LHCN-M2 (cell line): ENCODE data around the gene CCDC30. TPM values are rescaled to one million over a fixed set of nuclear protein-coding genes. Genes with fewer than 3 reads are reported as not detected.

ENCODE experiments used
- DNase-seq: peaks from one replicate; pipeline ENCODE4 v3.0.0-alpha.2; 2012; ENCODE audit warnings: low read depth
- polyA plus RNA-seq: library from polyadenylated mRNA; unstranded; fragments of >200 nt; gene quantifications from one replicate; pipeline ENCODE4 v1.2.1, GENCODE V29; 2012; ENCODE audit warnings: missing spikeins
- total RNA-seq: library from RNA; depleted of rRNA; stranded (reverse); fragments of >200 nt; gene quantifications from 2 replicates; pipeline ENCODE4 v1.2.3, GENCODE V29; 2014; rRNA removed

Gene CCDC30
- 0.17 and 0.38 TPM in 2 replicates for total RNA-seq
- polyA plus RNA-seq = 0.43 TPM

DNA sequence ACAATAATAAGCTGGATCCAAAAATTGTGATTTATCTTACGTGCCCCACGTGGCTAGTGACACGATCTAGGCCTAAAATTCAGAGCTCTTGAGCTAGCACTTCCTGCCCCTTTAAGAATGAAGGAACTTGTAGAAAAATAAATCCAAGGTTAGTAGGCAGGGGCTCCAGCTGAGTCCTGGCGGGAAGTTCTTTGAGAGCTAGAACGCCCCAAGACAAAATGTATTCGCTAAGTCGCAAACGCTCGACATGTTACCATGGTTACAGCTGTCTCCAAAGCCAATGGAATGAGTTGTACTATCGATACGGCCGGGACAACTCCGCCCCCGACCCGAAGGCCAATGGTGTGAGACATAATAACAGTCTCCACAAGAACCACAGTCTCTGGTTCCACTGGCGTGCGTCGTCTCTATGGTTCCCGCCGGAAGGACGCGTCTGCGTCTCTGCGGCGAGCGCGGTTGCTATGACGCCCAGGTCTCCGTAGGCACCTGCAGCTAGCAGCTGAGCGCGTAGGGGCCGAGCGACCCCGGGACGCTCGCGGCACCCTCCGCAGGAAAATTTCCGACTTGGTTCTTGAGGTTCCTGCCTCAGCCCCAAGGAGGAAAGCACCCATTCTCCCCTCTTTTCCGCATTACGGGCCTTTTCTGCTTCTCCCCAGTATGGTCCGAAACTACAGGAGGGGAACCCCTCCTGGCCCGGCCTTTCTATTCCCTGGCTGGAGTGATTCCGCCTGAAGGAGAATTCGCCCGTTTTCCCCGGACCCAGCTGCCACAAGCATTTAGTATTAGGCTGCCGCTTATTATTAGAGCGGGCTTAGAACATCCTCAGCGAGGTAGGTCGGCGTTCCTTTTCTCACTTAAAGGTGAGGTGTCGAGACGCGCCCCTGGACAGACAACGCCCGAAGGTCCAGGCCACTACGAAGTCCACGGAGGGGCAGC is at the start of gene CCDC30:
Gene CCDC30, plus strand, starts transcription at position 459 of the 936 bp plus-strand sequence. CDS start 17,266 bp downstream, outside the sequence.
- DNase-seq = peak; percentile 98

DNA sequence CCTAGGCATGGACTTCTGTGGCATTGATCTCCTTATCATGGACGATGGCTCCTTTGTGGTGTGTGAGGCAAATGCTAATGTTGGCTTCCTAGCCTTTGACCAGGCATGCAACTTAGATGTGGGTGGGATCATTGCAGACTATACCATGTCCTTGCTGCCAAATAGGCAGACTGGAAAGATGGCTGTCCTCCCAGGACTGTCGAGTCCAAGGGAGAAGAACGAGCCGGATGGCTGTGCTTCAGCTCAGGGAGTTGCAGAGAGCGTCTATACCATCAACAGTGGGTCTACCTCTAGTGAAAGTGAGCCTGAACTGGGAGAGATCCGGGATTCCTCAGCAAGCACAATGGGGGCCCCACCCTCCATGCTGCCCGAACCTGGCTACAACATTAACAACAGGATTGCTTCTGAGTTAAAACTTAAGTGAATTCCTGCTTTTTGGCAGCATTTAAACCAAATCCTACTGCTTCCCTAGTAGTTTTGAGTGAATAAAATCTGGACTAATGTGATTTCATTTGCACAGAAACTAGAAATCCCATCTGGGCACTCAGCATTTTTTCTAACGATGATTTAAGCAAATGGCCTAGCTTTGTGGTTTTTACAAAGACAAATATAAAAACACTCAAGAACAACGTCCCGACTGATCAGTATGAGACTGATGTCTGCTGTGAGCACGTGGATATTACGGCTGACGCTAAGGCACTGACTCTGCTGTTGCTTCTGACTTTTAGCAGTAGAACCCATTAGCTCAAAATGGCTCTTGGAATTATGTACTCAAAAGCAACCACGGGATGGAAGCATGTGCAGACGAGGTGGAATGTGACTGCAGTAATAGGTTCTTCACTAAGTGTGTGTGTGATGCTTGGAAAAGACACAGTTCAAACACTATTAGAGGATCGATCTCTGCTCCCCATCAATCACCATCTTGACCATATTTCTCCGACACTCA is 48.3 kb upstream of the CCDC30 start:
- DNase-seq = no peak

GRCh38 chr1:42417166-42417565 is 45.9 kb upstream of the CCDC30 start:
- DNase-seq = no peak

- DNase-seq = no peak
These were observed 44.6 kb upstream of the CCDC30 start for GRCh38 chr1:42418516-42418915.

DNA sequence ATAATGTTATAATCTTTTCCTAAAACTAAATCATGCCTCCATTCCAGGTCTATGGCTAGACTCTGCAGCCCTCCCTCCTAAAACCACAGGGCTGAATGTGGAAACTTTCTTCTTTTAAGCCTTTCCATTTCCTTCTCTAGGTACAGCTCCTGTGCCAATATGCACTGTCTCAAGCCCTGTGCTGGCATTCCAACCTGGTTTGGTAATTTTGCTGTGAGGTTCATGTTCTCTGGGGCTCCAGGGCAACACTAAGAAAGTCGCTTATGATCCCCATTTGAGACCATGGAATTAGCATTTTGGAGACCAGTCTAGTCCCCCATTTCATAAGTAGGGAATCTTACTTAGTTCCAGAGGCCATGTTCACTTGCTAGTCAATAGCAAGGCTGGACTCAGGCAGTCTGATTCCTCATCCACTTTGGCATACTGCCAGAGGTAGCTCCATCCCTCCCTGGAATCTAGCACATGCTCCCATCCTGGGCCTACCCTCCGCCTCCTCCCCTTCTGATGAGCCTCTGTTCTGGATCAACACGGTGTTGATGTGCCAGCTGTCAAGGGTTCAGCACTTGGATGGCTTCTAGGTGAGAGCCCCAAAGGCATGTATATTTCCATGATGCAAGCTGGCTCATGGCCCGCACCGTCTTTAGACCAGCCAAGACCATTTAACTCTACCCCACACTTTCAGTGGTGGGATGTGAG is 43.8 kb upstream of the CCDC30 start:
- DNase-seq = no peak

DNA sequence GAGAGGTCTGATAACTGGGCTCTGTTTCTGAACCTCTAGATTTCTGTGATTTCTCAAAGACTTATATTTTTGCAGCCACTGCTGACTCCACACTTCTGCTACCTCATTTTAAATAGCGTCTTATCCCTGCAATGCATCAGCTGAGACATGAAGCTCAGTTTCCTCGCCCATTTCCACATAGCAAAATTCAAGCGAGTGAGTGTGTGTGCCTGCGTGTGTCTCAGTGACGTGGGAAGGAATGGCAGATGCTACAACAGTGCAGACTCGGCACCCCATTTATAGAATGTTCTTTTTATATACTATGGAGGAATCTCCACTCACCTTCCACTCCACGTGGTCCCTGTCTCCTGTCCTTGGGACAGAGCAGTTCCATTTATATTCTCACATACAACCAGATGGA is 43.0 kb upstream of the CCDC30 start:
- no peak for DNase-seq

GRCh38 chr1:42420911-42421585 is 42.0 kb upstream of the CCDC30 start:
- DNase-seq = peak; percentile 49

DNA sequence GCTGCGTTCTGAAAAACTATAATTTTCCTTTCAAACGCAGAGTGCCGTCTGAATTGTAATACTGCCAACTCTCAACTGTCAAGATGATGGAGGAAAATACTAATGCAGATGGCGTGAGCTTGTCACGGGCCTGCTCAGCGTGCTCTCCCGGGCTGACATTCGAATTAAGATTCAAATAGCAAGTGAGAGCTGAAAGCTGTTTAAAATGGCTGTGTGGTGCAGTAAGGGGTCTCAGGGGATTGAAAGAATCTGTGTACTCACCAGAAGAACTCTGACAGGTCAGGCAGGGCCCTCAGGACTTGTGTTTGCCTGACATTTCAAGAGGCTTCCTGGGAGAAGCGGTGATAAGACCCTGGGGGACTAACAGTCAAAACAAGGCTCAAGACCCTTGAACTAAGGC is 40.3 kb upstream of the CCDC30 start:
- DNase-seq = no peak

DNA sequence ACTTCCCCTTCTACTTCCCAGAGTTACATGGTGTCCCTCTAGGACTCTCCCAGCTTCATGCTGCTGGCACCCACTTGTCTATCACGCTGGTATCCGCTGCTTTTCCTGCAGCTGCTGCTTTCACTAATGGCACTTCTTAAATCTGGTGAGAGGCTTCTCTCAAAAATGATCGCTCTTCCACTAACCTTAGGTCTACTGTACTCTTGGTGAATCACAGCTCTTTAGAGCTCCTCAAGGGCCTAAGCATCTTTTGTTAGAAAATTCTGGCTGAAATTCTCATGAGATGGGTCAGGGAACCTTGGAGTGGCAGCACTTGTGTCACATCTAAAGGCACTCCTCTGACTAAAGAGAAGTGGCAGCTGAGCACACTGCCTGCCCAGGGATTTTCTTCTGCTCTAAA is 39.4 kb upstream of the CCDC30 start:
- peak; percentile 25 for DNase-seq

DNA sequence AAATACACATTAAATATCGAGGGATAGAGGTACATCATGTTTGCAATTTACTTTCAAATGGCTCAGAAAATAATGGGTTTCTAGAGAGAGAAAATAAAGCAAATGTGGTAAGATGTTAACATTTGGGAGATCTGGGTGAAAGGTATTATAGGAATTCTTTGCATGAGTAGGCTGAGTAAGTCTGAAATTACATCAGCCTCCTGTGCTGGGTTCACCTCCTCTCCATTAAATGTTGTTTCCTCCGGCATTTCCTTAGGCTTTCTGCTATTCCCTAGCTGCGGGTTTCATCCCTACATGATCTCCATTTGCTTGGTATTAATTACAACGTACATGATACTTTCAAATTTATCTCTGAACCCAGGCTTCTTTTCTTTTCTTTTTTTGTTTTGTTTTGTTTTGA is 38.9 kb upstream of the CCDC30 start:
- DNase-seq = no peak

DNA sequence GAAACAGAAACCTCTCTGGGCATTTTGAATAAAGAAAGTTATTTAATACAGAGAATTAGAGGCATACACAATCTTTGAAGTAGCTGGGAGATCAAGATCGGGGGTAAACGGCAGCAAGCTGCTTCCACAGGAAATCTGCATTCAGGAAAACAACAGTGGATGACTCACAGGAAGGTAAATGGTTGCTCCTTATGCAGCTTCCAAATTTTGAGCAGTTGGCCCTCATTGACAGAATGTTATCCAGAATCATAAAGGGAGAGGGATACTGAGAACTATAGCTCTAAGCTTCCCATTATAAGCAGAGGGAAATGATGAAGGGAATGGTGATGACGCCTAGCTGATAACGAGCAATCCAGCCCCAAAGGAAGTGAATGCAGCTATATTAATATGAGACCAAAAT is 35.8 kb upstream of the CCDC30 start:
- DNase-seq = no peak

- no peak for DNase-seq
These were observed 33.5 kb upstream of the CCDC30 start for GRCh38 chr1:42429603-42430002.

GRCh38 chr1:42430286-42431135 is 32.6 kb upstream of the CCDC30 start:
- DNase-seq = no peak

GRCh38 chr1:42431514-42431913 is 31.6 kb upstream of the CCDC30 start:
- no peak for DNase-seq

- no peak for DNase-seq
These were observed 30.4 kb upstream of the CCDC30 start for GRCh38 chr1:42432714-42433113.

DNA sequence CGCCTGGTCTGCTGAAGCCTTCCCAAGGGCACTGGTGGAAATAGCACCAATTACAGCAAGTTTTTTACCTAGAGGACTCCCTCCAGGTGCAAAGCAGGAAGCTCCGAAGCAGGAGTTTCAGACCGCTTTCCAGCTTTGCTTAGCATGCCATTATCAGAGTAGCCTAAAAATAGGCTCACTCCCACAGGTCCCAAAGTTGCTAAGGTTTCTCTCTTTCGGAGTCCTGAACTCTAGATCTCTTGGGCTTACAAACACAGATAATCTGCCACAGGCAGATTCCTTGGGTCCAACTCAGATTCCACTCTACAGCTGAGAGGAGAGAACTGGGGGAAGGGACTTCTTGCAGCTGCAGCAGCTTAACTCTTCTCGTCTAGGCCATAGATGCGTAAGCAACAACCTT is 29.7 kb upstream of the CCDC30 start:
- no peak for DNase-seq

GRCh38 chr1:42434340-42434739 is 28.7 kb upstream of the CCDC30 start:
- no peak for DNase-seq

DNA sequence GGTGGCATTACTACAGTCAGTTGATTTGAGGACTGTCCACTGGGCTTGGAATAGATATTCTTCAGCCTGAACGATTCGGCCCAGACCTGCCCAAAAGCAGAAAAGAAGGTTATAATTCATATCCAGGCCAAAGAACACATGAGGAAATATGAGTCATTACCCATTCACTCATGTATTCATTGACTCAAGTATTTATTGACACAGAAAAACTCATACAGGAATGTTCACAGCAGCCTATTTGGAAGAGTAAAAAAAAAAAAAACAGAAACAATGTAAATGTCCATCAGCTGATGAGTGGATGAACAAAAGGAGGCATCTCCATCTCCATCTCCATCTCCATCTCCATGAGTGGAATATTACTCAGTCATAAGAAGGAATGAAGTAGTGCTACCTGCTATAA is 23.1 kb upstream of the CCDC30 start:
- DNase-seq = peak; percentile 70

- no peak for DNase-seq
These were observed 20.4 kb upstream of the CCDC30 start for GRCh38 chr1:42442662-42443061.

- no peak for DNase-seq
These were observed 13.8 kb upstream of the CCDC30 start for GRCh38 chr1:42449256-42449655.
